GM19438 (cell line): ENCODE data around the gene PER1.
"Not testable (repeated sequence)": the region's sequence is repeated elsewhere in the genome, so short reads cannot be mapped to it uniquely, and the experiment has no call there.

Source experiments
- ATAC-seq: cut with Tn5 transposase; IDR thresholded peaks from one replicate; pipeline ENCODE4 v1.9.1; 2021; ENCODE audit warnings: low read depth; ENCODE audit not compliant: unreplicated experiment

The PER1 gene

DNA sequence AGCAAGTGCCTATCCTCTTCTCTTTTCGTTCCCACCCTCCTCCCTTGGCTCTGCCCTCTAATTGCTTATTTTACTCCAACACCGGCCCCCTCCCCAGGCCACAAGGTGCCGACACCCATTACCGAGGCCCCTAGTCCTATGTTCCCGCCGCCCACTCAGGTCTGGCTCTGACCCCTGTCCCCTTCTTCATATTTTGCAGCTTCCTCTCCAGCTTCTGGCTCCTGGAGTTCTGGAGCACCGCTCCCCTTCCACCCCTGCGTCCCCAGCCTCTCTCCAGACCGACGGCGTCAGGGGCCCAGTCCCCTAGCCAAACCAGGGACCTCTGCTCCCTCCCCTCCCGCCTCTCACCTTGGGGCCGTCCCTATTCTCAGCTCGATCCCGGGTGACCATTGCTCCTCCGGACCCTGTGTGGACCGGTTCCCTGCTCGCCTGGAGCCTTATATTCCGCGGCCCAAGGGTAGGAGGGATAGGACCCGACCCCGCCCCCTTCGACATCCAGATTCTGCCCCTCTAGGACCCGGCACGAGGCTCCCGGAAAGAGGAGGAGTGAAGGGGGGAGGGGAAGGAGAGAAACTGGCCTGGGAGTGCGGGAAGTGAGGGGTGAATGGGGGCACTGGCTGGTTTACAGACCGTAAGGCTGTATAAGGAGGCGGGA lies 28.4 kb downstream of the PER1 start, which contains the start of gene HES7:
Gene HES7 (minus strand): TSS at position 412 of the 655 bp plus-strand sequence. CDS start 22 bp downstream, at position 390.
- ATAC-seq: no peak

GRCh38 chr17:8122924-8123694 lies 29.1 kb downstream of the PER1 start:
- no peak for ATAC-seq

DNA sequence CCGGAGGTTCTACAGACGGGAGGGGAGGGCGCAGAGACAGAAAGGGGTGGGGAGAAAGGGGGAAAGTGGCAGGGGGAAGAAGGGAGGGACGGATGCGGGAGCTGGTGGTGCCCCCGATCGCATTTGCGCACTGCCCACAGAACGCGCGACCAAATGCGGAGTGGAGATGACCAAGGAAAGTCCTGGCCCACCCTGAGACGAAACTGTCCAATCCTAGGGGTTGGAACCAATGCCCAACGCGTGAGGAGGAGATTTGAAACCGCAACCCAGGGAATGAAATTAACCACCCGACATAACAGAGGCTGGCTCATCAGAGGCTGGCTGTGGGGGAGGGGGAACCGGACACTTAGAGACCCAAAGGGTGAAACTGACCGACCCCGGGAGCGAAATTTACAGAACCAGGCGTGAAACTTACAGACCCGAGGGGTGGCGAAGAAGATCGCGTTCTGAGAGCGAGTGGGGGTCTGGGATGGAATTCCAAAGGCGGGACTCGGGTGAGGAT lies 29.7 kb downstream of the PER1 start:
- no peak for ATAC-seq

DNA sequence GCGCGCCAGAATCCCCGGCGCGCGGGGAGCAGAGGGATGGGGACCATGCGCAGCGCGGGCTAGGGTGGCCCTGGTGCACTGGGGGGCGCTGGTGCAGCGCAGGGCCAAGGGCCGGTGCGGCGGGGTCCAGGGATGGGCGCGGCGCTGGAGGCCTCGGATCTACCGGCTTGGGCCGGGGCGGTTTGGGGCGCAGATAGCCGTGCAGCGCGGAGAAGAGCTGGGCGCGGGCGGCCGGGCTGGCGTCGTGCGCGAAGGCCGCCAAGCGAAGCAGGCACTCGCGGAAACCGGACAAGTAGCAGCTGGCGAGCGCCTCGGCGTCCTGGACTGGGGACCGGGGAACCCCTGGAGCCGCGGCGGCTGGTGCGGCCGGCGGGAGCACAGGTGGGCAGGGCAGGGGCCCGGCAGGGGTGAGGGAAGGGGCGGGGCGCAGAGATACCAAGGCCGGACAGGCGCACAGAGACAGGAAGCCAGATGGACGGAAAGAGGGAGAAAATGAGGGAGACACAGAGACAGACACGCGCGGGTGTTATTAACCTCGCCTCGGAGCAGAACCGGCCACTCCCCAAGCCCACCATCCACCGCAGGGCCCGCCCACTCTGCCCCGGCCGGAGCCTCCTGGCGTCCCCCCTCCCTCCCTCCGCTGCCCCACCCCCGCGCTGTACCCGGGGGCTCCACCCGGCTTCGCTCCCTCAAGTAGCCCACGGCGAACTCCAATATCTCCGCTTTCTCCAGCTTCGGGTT lies 30.4 kb downstream of the PER1 start:
- no peak for ATAC-seq

GRCh38 chr17:8121407-8121680 lies 30.9 kb downstream of the PER1 start:
- no peak for ATAC-seq

DNA sequence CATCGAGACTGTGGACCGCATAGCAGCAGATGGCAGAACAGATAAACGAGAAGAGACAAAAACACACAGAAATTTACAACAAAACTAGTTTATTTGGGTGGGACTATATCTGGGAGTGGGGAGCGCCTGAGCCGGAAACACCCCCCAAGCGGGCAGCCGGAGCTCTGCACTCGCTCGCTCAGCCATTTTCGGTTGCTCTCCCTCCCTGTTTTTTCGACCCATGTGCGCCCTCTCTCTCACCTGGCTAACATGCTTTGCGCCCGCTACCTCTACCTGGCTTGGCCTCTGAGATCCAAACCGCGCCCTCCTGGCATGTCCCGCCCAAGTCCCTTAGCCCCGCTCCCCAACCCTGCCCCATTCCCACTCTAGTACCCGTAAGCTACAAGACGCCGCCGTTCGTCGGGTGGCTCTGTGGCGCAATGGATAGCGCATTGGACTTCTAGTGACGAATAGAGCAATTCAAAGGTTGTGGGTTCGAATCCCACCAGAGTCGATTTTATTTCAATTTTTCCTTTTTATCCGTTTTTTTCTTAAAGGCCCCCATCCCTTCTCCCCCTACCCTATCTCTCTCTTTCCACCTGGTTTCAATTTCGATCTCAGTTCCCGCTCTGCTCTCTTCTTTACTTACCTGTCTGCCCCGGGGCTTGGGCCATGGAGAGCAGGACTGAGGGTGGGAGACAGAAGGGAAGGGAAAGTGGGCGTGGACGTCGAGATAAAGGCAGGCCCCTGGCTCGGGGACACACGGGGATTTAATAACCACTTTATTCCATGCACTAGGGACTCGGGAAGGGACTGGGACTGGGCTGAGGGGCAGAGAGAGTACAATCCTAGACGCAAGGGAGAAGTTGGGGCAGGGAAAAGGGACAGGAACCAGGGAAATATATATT lies 31.4 kb downstream of the PER1 start:
- ATAC-seq: no peak

- ATAC-seq: no peak
Measured at GRCh38 chr17:8119581-8120519, 32.4 kb downstream of the PER1 start.

DNA sequence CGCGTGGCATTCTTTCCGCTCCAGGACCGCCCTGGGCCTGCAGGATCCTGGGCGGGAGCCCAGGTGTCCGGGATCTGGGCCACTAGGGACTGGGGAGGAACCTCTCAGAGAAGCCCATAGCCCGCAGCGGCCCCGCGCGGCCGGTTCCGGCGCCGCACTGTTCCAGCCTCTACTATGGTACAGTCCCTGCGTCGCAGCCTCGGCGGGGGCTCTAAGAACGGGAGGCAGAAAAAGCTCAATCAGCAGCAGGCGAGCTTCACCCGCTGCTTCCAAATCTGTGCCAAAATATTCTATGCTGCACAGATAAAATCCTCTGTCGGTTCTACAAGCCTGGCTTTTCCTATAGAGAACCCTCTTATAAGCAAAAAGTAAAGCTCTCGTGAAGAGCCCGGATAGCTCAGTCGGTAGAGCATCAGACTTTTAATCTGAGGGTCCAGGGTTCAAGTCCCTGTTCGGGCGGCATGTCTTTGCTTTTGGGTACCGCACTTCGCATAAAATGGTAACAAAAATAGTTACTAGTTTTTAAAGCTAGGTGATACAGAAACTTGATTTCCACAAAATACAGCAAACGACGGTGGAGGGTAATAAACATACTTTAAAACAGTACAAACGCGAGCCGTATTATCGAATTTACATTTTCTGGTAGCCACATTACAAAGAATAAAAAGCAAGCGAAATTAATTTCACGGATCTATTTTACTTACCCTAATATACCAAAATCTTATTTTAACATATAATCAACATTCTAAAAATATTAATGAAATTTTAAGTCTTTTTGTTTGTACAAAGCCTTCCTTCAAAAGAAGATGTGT lies 33.2 kb downstream of the PER1 start:
- ATAC-seq: peak; percentile 39

GRCh38 chr17:8117980-8118768 lies 34.0 kb downstream of the PER1 start, which contains the start of gene ALOXE3:
Gene ALOXE3, minus strand, starts transcription at chr17:8118514. Its CDS starts 524 bp downstream, at chr17:8117990.
- ATAC-seq: no peak

- ATAC-seq: no peak
Measured at GRCh38 chr17:8117367-8117979, 34.7 kb downstream of the PER1 start.

- ATAC-seq: no peak
Measured at GRCh38 chr17:8116776-8117175, 35.4 kb downstream of the PER1 start.

GRCh38 chr17:8110907-8111306 lies 41.3 kb downstream of the PER1 start:
- no peak for ATAC-seq

- no peak for ATAC-seq
Measured at GRCh38 chr17:8110456-8110804, 41.8 kb downstream of the PER1 start.

- ATAC-seq: no peak
Measured at GRCh38 chr17:8109661-8110455, 42.3 kb downstream of the PER1 start.

DNA sequence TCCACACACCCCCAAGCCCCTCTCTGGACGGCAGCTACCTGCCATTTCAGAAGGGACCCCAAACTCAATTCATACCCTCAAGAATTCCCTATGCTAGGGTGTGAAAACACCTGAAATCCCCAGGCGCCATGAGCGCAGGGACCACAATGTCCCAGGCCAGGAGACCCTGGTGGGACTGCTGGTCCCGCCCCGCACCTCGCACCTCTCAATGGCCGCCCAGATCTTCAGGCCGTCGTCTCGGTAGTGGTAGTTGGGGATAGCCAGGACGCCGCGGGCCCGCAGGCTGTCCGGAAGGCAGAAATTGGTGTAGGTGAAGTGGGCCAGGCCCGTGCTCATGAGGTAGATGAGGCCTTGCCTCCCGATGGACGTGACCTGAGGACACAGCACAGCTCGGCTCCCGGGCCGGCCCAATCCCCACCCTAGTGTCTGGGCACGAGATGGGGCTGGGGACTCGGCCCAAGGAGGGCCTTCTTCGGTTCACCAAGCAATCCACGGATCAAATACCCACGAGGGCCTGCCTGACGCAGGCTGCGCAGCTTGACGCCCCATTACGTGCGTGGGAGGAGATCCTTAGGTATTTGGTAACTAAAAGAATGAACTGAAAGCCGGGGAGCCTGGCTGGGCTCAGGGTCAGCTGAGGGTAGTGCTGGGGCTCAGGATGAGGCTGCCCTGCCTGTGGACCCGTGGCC lies 43.1 kb downstream of the PER1 start:
- no peak for ATAC-seq

- ATAC-seq: not testable (repeated sequence)
Measured at GRCh38 chr17:8106980-8107379, 45.2 kb downstream of the PER1 start.
